H1 (cell line): ENCODE measurements around the gene SLC35B2. TPM values are rescaled to one million over a fixed set of nuclear protein-coding genes. Genes with fewer than 3 reads are reported as not detected.

Experiments used
- CTCF ChIA-PET: fragments of 300-600 bp; sonication (Branson Sonifier 250); formaldehyde crosslinking; loops from one replicate; lab custom pipeline; 2021; ENCODE audit not compliant: partially characterized antibody; lab: Charles Lee
- POLR2A ChIA-PET: fragments of 300-600 bp; sonication (Branson Sonifier 250); formaldehyde crosslinking; loops from one replicate; lab custom pipeline; 2021; ENCODE audit warnings: inconsistent platforms; ENCODE audit not compliant: partially characterized antibody; lab: Charles Lee
- DNase-seq, 2 experiments: peaks; one replicate each; pipeline versions ENCODE4 v3.0.0 to v3.0.0-alpha.2; 2010 to 2022; ENCODE audit warnings: low spot score in 2 of 2, low read depth in 1 of 2, mixed read lengths in 1 of 2
- FAIRE-seq: peaks from 2 replicates; lab custom pipeline; 2011; peaks lifted over from hg19 to GRCh38; lab: Jason Lieb, UNC
- H2AFZ ChIP-seq: 2 replicates; pipeline ENCODE4 v1.8.1; 2012; ENCODE audit warnings: low read length, inconsistent platforms
- H2AK5ac ChIP-seq: 2 replicates; pipeline ENCODE4 v1.6.1; 2013; ENCODE audit warnings: low read depth, low read length
- H2BK120ac ChIP-seq: replicated peaks from 2 replicates; pipeline ENCODE3; 2013; ENCODE audit warnings: low read depth, low read length, inconsistent platforms
- H2BK12ac ChIP-seq: 2 replicates; pipeline ENCODE4 v1.6.1; 2013; ENCODE audit warnings: low read depth, low read length
- H2BK15ac ChIP-seq: 2 replicates; pipeline ENCODE4 v1.6.1; 2013; ENCODE audit warnings: low read length
- H2BK20ac ChIP-seq: 2 replicates; pipeline ENCODE4 v1.6.1; 2013; ENCODE audit warnings: low read length
- H2BK5ac ChIP-seq: 2 replicates; pipeline ENCODE4 v1.6.1; 2013; ENCODE audit warnings: low read depth, low read length
- H3K14ac ChIP-seq: 2 replicates; pipeline ENCODE4 v1.6.1; 2013; ENCODE audit warnings: inconsistent platforms; ENCODE audit not compliant: insufficient read length
- H3K18ac ChIP-seq: 2 replicates; pipeline ENCODE4 v1.6.1; 2013; ENCODE audit warnings: low read length; ENCODE audit errors: extremely low read depth
- H3K23ac ChIP-seq: 2 replicates; pipeline ENCODE4 v1.6.1; 2013; ENCODE audit warnings: inconsistent platforms; ENCODE audit not compliant: insufficient read length
- H3K23me2 ChIP-seq: 2 replicates; pipeline ENCODE4 v1.6.1; 2013; ENCODE audit warnings: low read depth, low read length
- H3K27ac ChIP-seq: 2 replicates; pipeline ENCODE4 v1.6.1; 2011; ENCODE audit warnings: low read depth, low read length, inconsistent platforms
- H3K27me3 ChIP-seq, 4 experiments: replicated peaks in 1 of 4; 1 replicate in 1 of 4; 2 replicates in 3 of 4; pipeline versions ENCODE4 v1.6.1 to v1.8.1; 2011 to 2013; ENCODE audit warnings: low read length in 3 of 4, mild to moderate bottlenecking in 3 of 4, inconsistent platforms in 2 of 4, mixed read lengths in 2 of 4, moderate library complexity in 1 of 4; ENCODE audit not compliant: control insufficient read depth in 3 of 4, insufficient read depth in 3 of 4; ENCODE audit errors: extremely low read depth in 1 of 4
- H3K36me3 ChIP-seq, 4 experiments: 2 replicates each; pipeline versions ENCODE4 v1.6.1 to v1.8.1; 2011 to 2013; ENCODE audit warnings: mild to moderate bottlenecking in 4 of 4, low read length in 3 of 4, moderate library complexity in 2 of 4, control low read depth in 1 of 4, inconsistent platforms in 1 of 4; ENCODE audit not compliant: insufficient read depth in 4 of 4, control insufficient read depth in 2 of 4
- H3K4ac ChIP-seq: replicated peaks from 2 replicates; pipeline ENCODE3; 2013; ENCODE audit warnings: low read length, low read depth, mixed read lengths, inconsistent platforms; ENCODE audit not compliant: insufficient read length
- H3K4me1 ChIP-seq, 4 experiments: replicated peaks in 1 of 4; 1 replicate in 1 of 4; 2 replicates in 3 of 4; pipeline versions ENCODE4 v1.6.1 to v1.8.1; 2011 to 2013; ENCODE audit warnings: low read length in 3 of 4, inconsistent platforms in 2 of 4, mixed read lengths in 1 of 4; ENCODE audit not compliant: insufficient read depth in 4 of 4, control insufficient read depth in 3 of 4
- H3K4me2 ChIP-seq, 2 experiments: 2 replicates each; pipeline versions ENCODE4 v1.6.1 to v1.8.1; 2011 to 2013; ENCODE audit warnings: low read depth in 2 of 2, low read length in 2 of 2, control low read depth in 1 of 2, inconsistent platforms in 1 of 2, mild to moderate bottlenecking in 1 of 2; ENCODE audit not compliant: insufficient read depth in 1 of 2
- H3K4me3 ChIP-seq, 4 experiments: fragments of 200-600, 300-600 bp in 1 of 4; sonication (generic), shearing (Covaris generic), sonication (Bioruptor Twin) in 1 of 4; 2 replicates each; pipeline versions ENCODE4 v1.5.1 to v1.8.1; 2011 to 2016; ENCODE audit warnings: low read length in 4 of 4, low read depth in 3 of 4, control low read depth in 2 of 4, inconsistent platforms in 2 of 4, mild to moderate bottlenecking in 2 of 4, mixed read lengths in 1 of 4, moderate library complexity in 1 of 4; ENCODE audit not compliant: insufficient read depth in 2 of 4; ENCODE audit errors: extremely low read depth in 1 of 4
- H3K56ac ChIP-seq: replicated peaks from 2 replicates; pipeline ENCODE3; 2013; ENCODE audit warnings: low read depth, mild to moderate bottlenecking, mixed read lengths, low read length, inconsistent platforms; ENCODE audit not compliant: insufficient read length
- H3K79me1 ChIP-seq: 2 replicates; pipeline ENCODE4 v1.6.1; 2013; ENCODE audit warnings: low read depth, low read length, control low read depth
- H3K79me2 ChIP-seq, 2 experiments: 2 replicates each; pipeline versions ENCODE4 v1.6.1 to v1.8.1; 2012 to 2013; ENCODE audit warnings: low read length in 2 of 2, mild to moderate bottlenecking in 2 of 2, inconsistent platforms in 1 of 2; ENCODE audit not compliant: insufficient read depth in 2 of 2, control insufficient read depth in 1 of 2
- H3K9ac ChIP-seq, 4 experiments: replicated peaks in 1 of 4; 1 replicate in 1 of 4; 2 replicates in 3 of 4; pipeline versions ENCODE4 v1.6.1 to v1.8.1; 2011 to 2013; ENCODE audit warnings: low read depth in 3 of 4, low read length in 3 of 4, control low read depth in 2 of 4, mild to moderate bottlenecking in 2 of 4, moderate library complexity in 2 of 4, inconsistent platforms in 1 of 4; ENCODE audit errors: extremely low read depth in 1 of 4
- H3K9me3 ChIP-seq, 2 experiments: 2 replicates each; pipeline versions ENCODE4 v1.6.1 to v1.8.1; 2012 to 2013; ENCODE audit warnings: mild to moderate bottlenecking in 2 of 2, moderate library complexity in 2 of 2, control low read depth in 1 of 2, inconsistent platforms in 1 of 2, low read depth in 1 of 2, low read length in 1 of 2, mixed read lengths in 1 of 2; ENCODE audit not compliant: insufficient read depth in 2 of 2
- H4K20me1 ChIP-seq, 2 experiments: replicated peaks in 1 of 2; 2 replicates each; pipeline versions ENCODE3 to v1.8.1; 2011 to 2013; ENCODE audit warnings: inconsistent platforms in 2 of 2, low read length in 2 of 2, mild to moderate bottlenecking in 1 of 2; ENCODE audit not compliant: insufficient read depth in 2 of 2, control insufficient read depth in 1 of 2
- H4K5ac ChIP-seq: 2 replicates; pipeline ENCODE4 v1.6.1; 2013; ENCODE audit warnings: low read length, low read depth, mixed read lengths, inconsistent platforms; ENCODE audit not compliant: insufficient read length
- H4K8ac ChIP-seq: 2 replicates; pipeline ENCODE4 v1.8.0; 2013; ENCODE audit warnings: mild to moderate bottlenecking, moderate library complexity, low read length, inconsistent platforms; ENCODE audit not compliant: insufficient read depth; ENCODE audit errors: extremely low read depth
- H4K91ac ChIP-seq: replicated peaks from 2 replicates; pipeline ENCODE3; 2013; ENCODE audit warnings: low read length, mixed read lengths, inconsistent platforms; ENCODE audit not compliant: insufficient read length
- ATF3 ChIP-seq: IDR thresholded peaks from 2 replicates; pipeline ENCODE4 v1.6.1; 2011; ENCODE audit warnings: low read depth, mild to moderate bottlenecking, low read length; ENCODE audit not compliant: insufficient read depth
- CBX5 ChIP-seq: fragments of 300-800, 300-1000 bp; sonication (generic); IDR thresholded peaks from 2 replicates; pipeline ENCODE4 v1.7.1; 2016; ENCODE audit warnings: antibody characterized with exemption, low read length, low read depth
- CEBPB ChIP-seq: IDR thresholded peaks from 2 replicates; pipeline ENCODE4 v1.6.1; 2012; ENCODE audit warnings: low read depth, low read length
- CREB1 ChIP-seq: IDR thresholded peaks from 2 replicates; pipeline ENCODE4 v1.6.1; 2012; ENCODE audit warnings: inconsistent platforms
- CTBP2 ChIP-seq: IDR thresholded peaks from 2 replicates; pipeline ENCODE4 v1.7.0; 2011; ENCODE audit warnings: borderline replicate concordance, mild to moderate bottlenecking, moderate library complexity, mixed read lengths, low read length; ENCODE audit not compliant: insufficient read depth, insufficient read length
- GABPA ChIP-seq: IDR thresholded peaks from 2 replicates; pipeline ENCODE4 v1.6.1; 2011; ENCODE audit warnings: mild to moderate bottlenecking, low read length, moderate library complexity, borderline replicate concordance; ENCODE audit not compliant: insufficient read depth
- GTF2F1 ChIP-seq: IDR thresholded peaks from 2 replicates; pipeline ENCODE4 v1.6.1; 2012; ENCODE audit warnings: low read depth, low read length, improper control_type of control experiment, borderline replicate concordance
- HDAC2 ChIP-seq, 2 experiments: fragments of 300-600 bp in 1 of 2; sonication (generic) in 1 of 2; IDR thresholded peaks; 2 replicates each; pipeline ENCODE4 v1.6.1; 2011 to 2012; ENCODE audit warnings: low read depth in 2 of 2, low read length in 2 of 2, mild to moderate bottlenecking in 2 of 2, moderate library complexity in 2 of 2, borderline replicate concordance in 1 of 2, inconsistent platforms in 1 of 2
- NANOG ChIP-seq: IDR thresholded peaks from 2 replicates; pipeline ENCODE4 v1.6.1; 2011; ENCODE audit warnings: low read length, low read depth, mild to moderate bottlenecking, inconsistent platforms; ENCODE audit not compliant: insufficient read depth, poor library complexity, severe bottlenecking
- POLR2A ChIP-seq, 2 experiments: IDR thresholded peaks; 1 replicate in 1 of 2; 2 replicates in 1 of 2; pipeline ENCODE4 v1.6.1; 2011; ENCODE audit warnings: low read depth in 2 of 2, low read length in 2 of 2, mild to moderate bottlenecking in 2 of 2; ENCODE audit errors: control extremely low read depth in 1 of 2
- SUZ12 ChIP-seq: fragments of 200-600 bp; sonication (generic); IDR thresholded peaks from 2 replicates; pipeline ENCODE4 v1.6.1; 2012; ENCODE audit warnings: mild to moderate bottlenecking, inconsistent platforms, low read length, moderate library complexity, mixed read lengths
- YY1 ChIP-seq: IDR thresholded peaks from 2 replicates; pipeline ENCODE4 v1.6.1; 2011; ENCODE audit warnings: low read depth, mild to moderate bottlenecking, low read length
- WGBS, 2 experiments: shearing (Covaris generic) in 1 of 2; methylation state at CpG; one replicate each; pipeline versions ENCODE4 v1.1.6 to v1.1.7; 2013 to 2015; ENCODE audit warnings: low lambda C conversion rate in 2 of 2, mixed read lengths in 2 of 2, inconsistent platforms in 1 of 2, low coverage in 1 of 2, missing lambda C conversion rate in 1 of 2; ENCODE audit not compliant: insufficient replicate concordance in 2 of 2, insufficient coverage in 1 of 2, insufficient read length in 1 of 2; ENCODE audit errors: extremely low coverage in 1 of 2, missing lambda C conversion rate in 1 of 2; 5-methylcytosine and 5-hydroxymethylcytosine counted together
- polyA plus RNA-seq, 7 experiments: library from polyadenylated mRNA; depleted of rRNA in 3 of 7; stranded (reverse) in 5 of 7; unstranded in 2 of 7; fragments of >200 nt in 5 of 7; fragments of 200-250 nt in 2 of 7; gene quantifications; 1 replicate in 5 of 7; 2 replicates in 1 of 7; 4 replicates in 1 of 7; pipeline versions ENCODE4 v1.2.1 to v1.2.3, GENCODE V29; 2011 to 2013; ENCODE audit warnings: missing spikeins in 2 of 7, mixed read lengths in 2 of 7
- total RNA-seq: library from RNA; stranded (reverse); fragmentation: NEBNext Ultra II Directional; extraction: Animal tissue kit (Norgen Biotek cat#: 25700); gene quantifications from 2 replicates; pipeline ENCODE4 v1.2.1, GENCODE V29; 2021
- TF ChIP-seq, protein P1 (sequence below): IDR thresholded peaks from 2 replicates; pipeline ENCODE4 v1.6.1; 2012; ENCODE audit warnings: inconsistent platforms

SLC35B2 gene
- total and polyA plus RNA-seq, 2 of the 8 experiments (the other 6 are each of a cell fraction or from before 2014, with no cell fraction given) = 29.5 to 65.0 TPM

GRCh38 chr6:44284121-44284520, 26.8 kb upstream of the SLC35B2 start:
- Histone ChIP-seq H3K18ac (no peak overlapping the region), H2BK5ac (no peak overlapping the region), H3K14ac (no peak overlapping the region), H3K4ac (no peak overlapping the region), H3K27me3 (peaks cover 0 to 4% (median 1%) of the 10 kb centered on the region in 4 experiments; a peak in 3 of 7 replicates), H3K9ac (no peak overlapping the region), H4K5ac (no peak overlapping the region), H3K4me1 (no peaks in the 10 kb centered on the region; a peak in 1 of 7 replicates), H2AK5ac (no peak overlapping the region), H2BK20ac (no peak overlapping the region), H3K9me3 (no peaks in the 10 kb centered on the region), H4K8ac (no peak overlapping the region), H2AFZ (no peak overlapping the region), H3K4me3 (no peak overlapping the region), H4K20me1 (no peaks in the 10 kb centered on the region), H3K79me2 (no peaks in the 10 kb centered on the region), H3K23ac (no peak overlapping the region), H3K56ac (no peak overlapping the region), H3K27ac (no peak overlapping the region), H4K91ac (no peak overlapping the region), H3K36me3 (no peaks in the 10 kb centered on the region), H3K4me2 (no peak overlapping the region), H3K23me2 (no peaks in the 10 kb centered on the region), H2BK15ac (no peak overlapping the region), H2BK120ac (no peak overlapping the region), H3K79me1 (no peaks in the 10 kb centered on the region), H2BK12ac (no peak overlapping the region)
- CTCF ChIA-PET = interaction anchor here (1.0 to 4.7 kb wide), 6 partner anchors 8 to 55 kb away, joined by 3 to 29 read pairs (median 6); no protein-coding TSS in a partner anchor
- FAIRE-seq (no peak), DNase-seq (no peak)
- WGBS, 2 experiments = 74% methylated on average over 2 of the region's 2 CpGs; no CpG with 5 or more reads in 1 of the 2 experiments
- POLR2A ChIA-PET = interaction anchor here (0.7 to 2.0 kb wide), 8 partner anchors 10 to 44 kb away, joined by 3 to 8 read pairs (median 4); partner anchors contain the start of gene AARS2
- TF ChIP-seq ATF3 = no peak
- no peak for TF ChIP-seq GABPA
- no peak for TF ChIP-seq NANOG
- no peak for TF ChIP-seq CREB1
- TF ChIP-seq SUZ12 = no peak
- TF ChIP-seq, protein P1, sequence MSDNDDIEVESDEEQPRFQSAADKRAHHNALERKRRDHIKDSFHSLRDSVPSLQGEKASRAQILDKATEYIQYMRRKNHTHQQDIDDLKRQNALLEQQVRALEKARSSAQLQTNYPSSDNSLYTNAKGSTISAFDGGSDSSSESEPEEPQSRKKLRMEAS = no peak
- TF ChIP-seq CEBPB = no peak
- TF ChIP-seq HDAC2 (IDR thresholded peaks at IDR 0.05; ENCODE audit: borderline replicate concordance in 1 of 2, low read depth in 2 of 2, low read length in 2 of 2) = no peak
- no peak for TF ChIP-seq YY1
- TF ChIP-seq CTBP2 = no peak
- no peak for TF ChIP-seq POLR2A (IDR thresholded peaks at IDR 0.05; ENCODE audit: control extremely low read depth in 1 of 2, low read depth in 2 of 2, low read length in 2 of 2)
- no peak for TF ChIP-seq CBX5
- TF ChIP-seq GTF2F1 = no peak
